K562 (cell line): Measurements from ENCODE around the gene MRPS15. TPM values are rescaled to one million over a fixed set of nuclear protein-coding genes. Genes with fewer than 3 reads are reported as not detected.

Experiments used
- ATAC-seq: fragments of 200-7000 bp; cut with Tn5 transposase; 3 replicates; pipeline ENCODE4 v1.9.1; 2020; ENCODE audit warnings: moderate library complexity
- BruUV-seq: library from RNA; stranded (reverse); fragments of 400-500 nt; replicated peaks from 2 replicates; lab custom pipeline; 2021; lab: Mats Ljungman, UMichigan
- CTCF ChIA-PET: fragments of 300-600 bp; formaldehyde crosslinking; extraction: SDS; loops from one replicate; lab custom pipeline; 2021; ENCODE audit warnings: low intra/inter-chr PET ratio; lab: Yijun Ruan, JAX
- POLR2A ChIA-PET: fragments of 300-600, 350-650 bp; sonication (Branson Sonifier 250); formaldehyde crosslinking; extraction: SDS; loops from one replicate; lab custom pipeline; 2021; ENCODE audit warnings: antibody characterized with exemption, inconsistent platforms; lab: Yijun Ruan, JAX
- DNase-seq, 4 experiments: peaks; one replicate each; pipeline versions ENCODE4 v3.0.0 to v3.0.0-alpha.2; 2011 to 2018; ENCODE audit warnings: low spot score in 3 of 4, mixed read lengths in 3 of 4; ENCODE audit errors: extremely low read depth in 1 of 4
- FAIRE-seq: peaks from 2 replicates; lab custom pipeline; 2011; peaks lifted over from hg19 to GRCh38; lab: Jason Lieb, UNC
- H2AFZ ChIP-seq: 2 replicates; pipeline ENCODE4 v1.6.0; 2011; ENCODE audit warnings: low read depth, low read length, control low read depth, inconsistent platforms
- H3K27ac ChIP-seq: fragments of 200-600 bp; 3 replicates; pipeline ENCODE4 v1.8.0; 2011; ENCODE audit warnings: low read depth, mild to moderate bottlenecking, control low read depth, inconsistent platforms, low read length, moderate library complexity, mixed read lengths; ENCODE audit errors: extremely low read depth
- H3K27me3 ChIP-seq, 2 experiments: fragments of 300-600 bp in 1 of 2; 2 replicates in 1 of 2; 3 replicates in 1 of 2; pipeline versions ENCODE4 v1.6.0 to v1.8.0; 2011; ENCODE audit warnings: inconsistent platforms in 2 of 2, low read length in 2 of 2, mild to moderate bottlenecking in 1 of 2, mixed read lengths in 1 of 2, moderate library complexity in 1 of 2; ENCODE audit not compliant: control insufficient read depth in 2 of 2, insufficient read depth in 2 of 2
- H3K36me3 ChIP-seq: fragments of 300-600 bp; 3 replicates; pipeline ENCODE4 v1.8.0; 2011; ENCODE audit warnings: mild to moderate bottlenecking, low read length, inconsistent platforms; ENCODE audit not compliant: control insufficient read depth, insufficient read depth
- H3K4me1 ChIP-seq, 2 experiments: fragments of 200-600 bp in 1 of 2; replicated peaks in 1 of 2; 2 replicates in 1 of 2; 3 replicates in 1 of 2; pipeline versions ENCODE4 v1.5.1 to v1.8.0; 2011; ENCODE audit warnings: inconsistent platforms in 2 of 2, low read length in 2 of 2, mild to moderate bottlenecking in 1 of 2, mixed read lengths in 1 of 2, moderate library complexity in 1 of 2; ENCODE audit not compliant: control insufficient read depth in 2 of 2, insufficient read depth in 2 of 2
- H3K4me2 ChIP-seq: 2 replicates; pipeline ENCODE4 v1.6.1; 2011; ENCODE audit warnings: low read length, control low read depth, inconsistent platforms, mixed read lengths; ENCODE audit not compliant: insufficient read depth
- H3K4me3 ChIP-seq: fragments of 200-600 bp; sonication (generic), shearing (Covaris generic); 2 replicates; pipeline ENCODE4 v1.5.1; 2016; ENCODE audit warnings: control low read depth, inconsistent platforms
- H3K79me2 ChIP-seq: fragments of 200-600 bp; 3 replicates; pipeline ENCODE4 v1.8.0; 2011; ENCODE audit warnings: low read length, inconsistent platforms; ENCODE audit not compliant: control insufficient read depth, insufficient read depth
- H3K9ac ChIP-seq, 2 experiments: 2 replicates each; pipeline versions ENCODE4 v1.6.0 to v1.6.1; 2011; ENCODE audit warnings: low read depth in 2 of 2, low read length in 2 of 2, control low read depth in 1 of 2, inconsistent platforms in 1 of 2, mild to moderate bottlenecking in 1 of 2, mixed read lengths in 1 of 2; ENCODE audit not compliant: insufficient read depth in 1 of 2
- H3K9me1 ChIP-seq: one replicate; pipeline ENCODE4 v1.6.0; 2011; ENCODE audit warnings: inconsistent platforms, mild to moderate bottlenecking, low read length, moderate library complexity; ENCODE audit not compliant: control insufficient read depth, insufficient read depth
- H3K9me3 ChIP-seq: replicated peaks from 2 replicates; pipeline ENCODE4 v1.5.1; 2011; ENCODE audit warnings: low read depth, low read length, inconsistent platforms; ENCODE audit not compliant: control insufficient read depth, insufficient read depth
- H4K20me1 ChIP-seq: replicated peaks from 2 replicates; pipeline ENCODE4 v1.6.1; 2011; ENCODE audit warnings: low read length, inconsistent platforms, mixed read lengths; ENCODE audit not compliant: control insufficient read depth, insufficient read depth
- E2F1 ChIP-seq: sonication (generic); formaldehyde crosslinking; IDR thresholded peaks from 2 replicates; pipeline ENCODE4 v1.8.1; 2023; ENCODE audit warnings: mild to moderate bottlenecking, missing genetic modification reagents, moderate library complexity
- E2F3 ChIP-seq: fragments of 250-450 bp; sonication (Bioruptor Pico); IDR thresholded peaks from 2 replicates; pipeline ENCODE4 v1.4.0; 2020; ENCODE audit warnings: mild to moderate bottlenecking
- GATA2 ChIP-seq: sonication (generic); formaldehyde crosslinking; IDR thresholded peaks from 2 replicates; pipeline ENCODE4 v1.4.0; 2020; ENCODE audit warnings: mild to moderate bottlenecking, missing genetic modification reagents
- MTA1 ChIP-seq: fragments of 450-650 bp; IDR thresholded peaks from 2 replicates; pipeline ENCODE4 v1.6.1; 2017; ENCODE audit warnings: borderline replicate concordance
- THAP12 ChIP-seq: fragments of 250-450 bp; sonication (Bioruptor Pico); IDR thresholded peaks from 2 replicates; pipeline ENCODE4 v1.9.0; 2021; ENCODE audit warnings: mild to moderate bottlenecking, inconsistent platforms
- ZNF780A ChIP-seq: fragments of 250-450 bp; sonication (Bioruptor Pico); IDR thresholded peaks from 2 replicates; pipeline ENCODE4 v1.5.0; 2021; ENCODE audit warnings: mild to moderate bottlenecking
- WGBS: fragments of 100-300 bp; shearing (Covaris generic); methylation state at CpG from one replicate; pipeline ENCODE4 v1.1.6; 2016; ENCODE audit warnings: low coverage, mixed read lengths; ENCODE audit not compliant: insufficient coverage; ENCODE audit errors: missing lambda C conversion rate; 5-methylcytosine and 5-hydroxymethylcytosine counted together
- in situ Hi-C: fragments of 300-500 bp; cut with MboI; formaldehyde crosslinking; loops from 4 replicates; pipeline ENCODE4 v1.15.0; 2018; ENCODE audit warnings: inconsistent platforms, mixed read lengths
- intact Hi-C: fragments of 100-400 bp; cut with micrococcal nuclease; formaldehyde crosslinking; loops from 2 replicates; pipeline ENCODE4 v1.14.2; 2022
- polyA plus RNA-seq, 8 experiments: library from polyadenylated mRNA; depleted of rRNA in 4 of 8; stranded (reverse) in 5 of 8; unstranded in 3 of 8; fragments of >200 nt; fragmentation: Nextera tagmentation in 2 of 8; fragmentation: Illumina TruSeq in 1 of 8; extraction: Ambion mirVana in 2 of 8; extraction: Trizol in 1 of 8; gene quantifications; 2 replicates each; pipeline versions ENCODE4 v1.2.1 to v1.2.3, GENCODE V29; 2011 to 2014; ENCODE audit warnings: inconsistent platforms in 1 of 8, missing spikeins in 1 of 8
- total RNA-seq, 7 experiments: library from RNA; depleted of rRNA in 6 of 7; stranded (reverse); fragments of >200 nt in 6 of 7; fragmentation: Illumina TruSeq in 2 of 7; extraction: Trizol in 2 of 7; gene quantifications; 2 replicates each; pipeline versions ENCODE4 v1.2.1 to v1.2.3, GENCODE V29; 2011 to 2021; ENCODE audit warnings: low replicate concordance in 1 of 7

The MRPS15 gene
- total and polyA plus RNA-seq, 9 of the 15 experiments (the other 6 are each of a cell fraction or from before 2014, with no cell fraction given), result 62.9 to 286 (median 149) TPM

GRCh38 chr1:36481091-36481490, 16.9 kb upstream of the MRPS15 start:
- ATAC-seq (no peak), DNase-seq (no peak), FAIRE-seq (no peak)
- ChIA-PET CTCF (no interaction called here), POLR2A (interaction anchor here (0.5 to 1.0 kb wide), 5 partner anchors 7 to 985 kb away, joined by 3 to 4 read pairs (median 3); no protein-coding TSS in a partner anchor)
- Histone ChIP-seq H3K27me3 (no peaks in the 10 kb centered on the region), H3K36me3 (no peaks in the 10 kb centered on the region), H3K9me3 (no peaks in the 10 kb centered on the region), H3K27ac (no peak overlapping the region), H2AFZ (0 out of 2 replicates have a peak overlapping the region, but pooled peaks have one; percentile 89), H4K20me1 (no peaks in the 10 kb centered on the region), H3K79me2 (no peaks in the 10 kb centered on the region), H3K4me3 (no peak overlapping the region), H3K4me1 (peaks cover 25 to 31% of the 10 kb centered on the region in 2 experiments), H3K4me2 (peak overlapping the region; percentile 48; the same call in 1 of the 2 replicates), H3K9me1 (no peaks in the 10 kb centered on the region), H3K9ac (no peak overlapping the region; a peak in 1 of 4 replicates)
- intact Hi-C loops, result no loop called here
- TF ChIP-seq MTA1 (no peak), E2F1 (CRISPR knock-in tag) (no peak), GATA2 (CRISPR knock-in tag) (no peak), E2F3 (CRISPR knock-in tag) (no peak), ZNF780A (CRISPR knock-in tag) (no peak), THAP12 (no peak)
- in situ Hi-C loops, result no loop called here
- 66% methylated on average over 6 of the region's 6 CpGs for WGBS
- no TSS peak for BruUV-seq
